Hepatocyte (in vitro differentiated cells): ENCODE results near the gene CORO2A. TPM values are rescaled to one million over a fixed set of nuclear protein-coding genes. Genes with fewer than 3 reads are reported as not detected.
"Not testable (repeated sequence)": the region's sequence is repeated elsewhere in the genome, so short reads cannot be mapped to it uniquely, and the experiment has no call there.

Experiments used
- DNase-seq: peaks from one replicate; pipeline ENCODE4 v3.0.0-alpha.2; 2016; ENCODE audit warnings: low spot score
- H2AFZ ChIP-seq: fragments of 200-600 bp; sonication (generic); 2 replicates; pipeline ENCODE4 v1.6.0; 2016; ENCODE audit warnings: antibody characterized with exemption, mild to moderate bottlenecking
- H3K27ac ChIP-seq: fragments of 200-600 bp; sonication (generic); 2 replicates; pipeline ENCODE4 v1.5.1; 2016; ENCODE audit warnings: mild to moderate bottlenecking
- H3K27me3 ChIP-seq: fragments of 200-600 bp; sonication (generic); 2 replicates; pipeline ENCODE4 v1.6.1; 2016
- H3K36me3 ChIP-seq: fragments of 200-600 bp; sonication (generic); replicated peaks from 2 replicates; pipeline ENCODE4 v1.5.1; 2016; ENCODE audit warnings: low read depth; ENCODE audit not compliant: insufficient read depth
- H3K4me1 ChIP-seq: fragments of 200-600 bp; sonication (generic); 2 replicates; pipeline ENCODE4 v1.5.1; 2016; ENCODE audit warnings: mild to moderate bottlenecking, moderate library complexity; ENCODE audit not compliant: insufficient read depth
- H3K4me2 ChIP-seq: fragments of 200-600 bp; sonication (generic); 2 replicates; pipeline ENCODE4 v1.6.0; 2016
- H3K4me3 ChIP-seq: fragments of 200-600 bp; sonication (generic); 2 replicates; pipeline ENCODE4 v1.5.1; 2016; ENCODE audit warnings: mild to moderate bottlenecking
- H3K79me2 ChIP-seq: fragments of 200-600 bp; sonication (generic); 2 replicates; pipeline ENCODE4 v1.6.0; 2017; ENCODE audit warnings: mild to moderate bottlenecking
- H3K9me2 ChIP-seq: fragments of 200-600 bp; sonication (generic); replicated peaks from 2 replicates; pipeline ENCODE4 v1.6.0; 2017; ENCODE audit warnings: mild to moderate bottlenecking; ENCODE audit not compliant: insufficient read depth
- H3K9me3 ChIP-seq: fragments of 200-600 bp; sonication (generic); 2 replicates; pipeline ENCODE4 v1.5.1; 2016; ENCODE audit warnings: low read depth, mild to moderate bottlenecking
- H4K20me1 ChIP-seq: fragments of 200-600 bp; sonication (generic); 2 replicates; pipeline ENCODE4 v1.6.0; 2016; ENCODE audit warnings: mild to moderate bottlenecking; ENCODE audit not compliant: insufficient read depth, poor library complexity, severe bottlenecking
- EZH2 ChIP-seq: fragments of 200-600 bp; sonication (generic); IDR thresholded peaks from 2 replicates; pipeline ENCODE4 v1.6.1; 2016; ENCODE audit warnings: antibody characterized with exemption, mild to moderate bottlenecking, borderline replicate concordance
- EZH2phosphoT487 ChIP-seq: fragments of 200-600 bp; sonication (generic); IDR thresholded peaks from one replicate; pipeline ENCODE4 v1.6.1; 2018; ENCODE audit warnings: antibody characterized with exemption, mild to moderate bottlenecking, low read depth, moderate library complexity; ENCODE audit not compliant: unreplicated experiment, severe bottlenecking
- WGBS: methylation state at CpG from one replicate; pipeline ENCODE4 v1.1.6; 2016; ENCODE audit warnings: low lambda C conversion rate; ENCODE audit errors: missing lambda C conversion rate; 5-methylcytosine and 5-hydroxymethylcytosine counted together
- polyA plus RNA-seq: library from polyadenylated mRNA; unstranded; fragments of >200 nt; fragmentation: Nextera tagmentation; extraction: Ambion mirVana; gene quantifications from 2 replicates; pipeline ENCODE4 v1.2.1, GENCODE V29; 2016
- total RNA-seq: library from RNA; depleted of rRNA; stranded (reverse); fragments of >200 nt; gene quantifications from 2 replicates; pipeline ENCODE4 v1.2.3, GENCODE V29; 2014
- TF ChIP-seq, protein P1 (sequence below): fragments of 200-600 bp; sonication (generic); IDR thresholded peaks from 2 replicates; pipeline ENCODE4 v1.5.1; 2016; ENCODE audit warnings: antibody characterized with exemption, mild to moderate bottlenecking; ENCODE audit not compliant: poor library complexity

CORO2A gene
- total and polyA plus RNA-seq, 2 experiments from 2014 or later: 12.8 to 24.6 TPM

DNA sequence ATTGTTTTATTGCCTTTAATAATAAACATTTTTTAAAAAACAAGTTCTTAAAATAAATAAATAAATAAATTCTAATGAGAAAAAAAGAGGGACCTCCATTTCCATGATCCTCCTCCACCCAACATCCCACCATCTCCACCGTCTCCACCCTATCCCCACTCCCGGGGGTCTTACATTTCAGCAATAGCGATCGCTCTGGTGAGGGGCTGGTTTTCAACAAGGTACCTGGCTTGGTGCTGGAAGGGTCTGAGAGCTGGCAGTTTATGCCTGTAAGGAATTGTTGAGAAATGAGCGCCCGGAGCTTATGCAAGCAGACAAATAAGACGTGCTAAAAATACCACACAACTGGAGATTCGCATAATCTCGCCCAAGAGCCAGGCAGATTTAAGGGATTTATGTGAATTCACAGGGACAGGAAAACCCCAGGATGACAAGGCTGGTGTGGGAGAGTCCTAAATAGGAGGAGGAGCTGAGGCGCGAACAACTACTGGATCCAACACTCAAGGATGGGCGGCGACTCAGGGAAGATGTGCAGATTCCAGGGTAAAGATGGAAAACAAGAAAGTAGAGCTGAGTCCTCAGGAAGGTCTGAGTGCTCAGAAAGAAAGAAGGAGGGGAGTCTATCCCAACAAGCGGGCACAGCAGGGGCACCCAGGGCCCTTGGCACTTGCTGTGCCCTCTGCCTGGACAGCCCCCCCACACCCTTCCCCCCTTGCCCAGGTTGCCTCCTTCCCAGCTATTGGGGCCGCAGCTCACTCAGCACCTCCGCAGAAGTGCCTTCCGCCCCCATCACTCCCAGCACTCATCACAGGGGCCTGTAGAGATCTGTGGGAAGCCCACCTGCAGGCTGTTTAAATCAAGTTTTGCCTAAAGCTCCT is 100.5 kb downstream of the CORO2A start:
- no peaks in the 10 kb centered on the region for H3K36me3 ChIP-seq
- no peaks in the 10 kb centered on the region for H4K20me1 ChIP-seq
- H3K4me2 ChIP-seq: no peak overlapping the region
- no peaks in the 10 kb centered on the region for H3K79me2 ChIP-seq
- DNase-seq: peak; percentile 55
- no peaks in the 10 kb centered on the region for H3K27me3 ChIP-seq
- WGBS: 47% methylated on average over 17 of the region's 17 CpGs
- no peak overlapping the region for H3K27ac ChIP-seq
- no peaks in the 10 kb centered on the region for H3K9me2 ChIP-seq
- TF ChIP-seq EZH2 (no peak), EZH2phosphoT487 (no peak)
- TF ChIP-seq, protein P1, sequence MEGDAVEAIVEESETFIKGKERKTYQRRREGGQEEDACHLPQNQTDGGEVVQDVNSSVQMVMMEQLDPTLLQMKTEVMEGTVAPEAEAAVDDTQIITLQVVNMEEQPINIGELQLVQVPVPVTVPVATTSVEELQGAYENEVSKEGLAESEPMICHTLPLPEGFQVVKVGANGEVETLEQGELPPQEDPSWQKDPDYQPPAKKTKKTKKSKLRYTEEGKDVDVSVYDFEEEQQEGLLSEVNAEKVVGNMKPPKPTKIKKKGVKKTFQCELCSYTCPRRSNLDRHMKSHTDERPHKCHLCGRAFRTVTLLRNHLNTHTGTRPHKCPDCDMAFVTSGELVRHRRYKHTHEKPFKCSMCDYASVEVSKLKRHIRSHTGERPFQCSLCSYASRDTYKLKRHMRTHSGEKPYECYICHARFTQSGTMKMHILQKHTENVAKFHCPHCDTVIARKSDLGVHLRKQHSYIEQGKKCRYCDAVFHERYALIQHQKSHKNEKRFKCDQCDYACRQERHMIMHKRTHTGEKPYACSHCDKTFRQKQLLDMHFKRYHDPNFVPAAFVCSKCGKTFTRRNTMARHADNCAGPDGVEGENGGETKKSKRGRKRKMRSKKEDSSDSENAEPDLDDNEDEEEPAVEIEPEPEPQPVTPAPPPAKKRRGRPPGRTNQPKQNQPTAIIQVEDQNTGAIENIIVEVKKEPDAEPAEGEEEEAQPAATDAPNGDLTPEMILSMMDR: no peak
- no peaks in the 10 kb centered on the region for H3K4me1 ChIP-seq
- H2AFZ ChIP-seq: no peak overlapping the region
- no peak overlapping the region for H3K4me3 ChIP-seq
- H3K9me3 ChIP-seq: no peaks in the 10 kb centered on the region

DNA sequence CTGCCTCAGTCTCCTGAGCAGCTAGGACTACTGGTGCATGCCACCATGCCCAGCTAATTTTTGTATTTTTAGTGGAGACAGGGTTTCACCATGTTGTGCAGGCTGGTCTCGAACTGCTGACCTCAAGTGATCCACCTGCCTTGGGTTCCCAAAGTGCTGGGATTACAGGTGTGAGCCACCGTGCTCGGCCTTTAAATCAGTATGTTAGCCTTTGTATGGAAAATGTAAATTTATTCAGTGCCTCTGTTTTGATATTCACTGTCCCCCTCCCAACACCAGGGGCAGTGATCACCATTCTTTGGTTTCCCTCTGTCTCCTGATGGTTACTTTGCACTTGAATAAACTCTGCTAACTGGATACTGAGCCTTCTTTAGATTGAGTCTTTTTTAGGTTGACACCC is 101.8 kb downstream of the CORO2A start:
- not testable (repeated sequence) for H2AFZ ChIP-seq, H3K4me1 ChIP-seq, H3K36me3 ChIP-seq, H3K9me2 ChIP-seq, H3K4me3 ChIP-seq, DNase-seq, H3K27me3 ChIP-seq, H3K79me2 ChIP-seq, H3K9me3 ChIP-seq, H4K20me1 ChIP-seq, H3K4me2 ChIP-seq, H3K27ac ChIP-seq
- 71% methylated on average over 3 of the region's 3 CpGs for WGBS

DNA sequence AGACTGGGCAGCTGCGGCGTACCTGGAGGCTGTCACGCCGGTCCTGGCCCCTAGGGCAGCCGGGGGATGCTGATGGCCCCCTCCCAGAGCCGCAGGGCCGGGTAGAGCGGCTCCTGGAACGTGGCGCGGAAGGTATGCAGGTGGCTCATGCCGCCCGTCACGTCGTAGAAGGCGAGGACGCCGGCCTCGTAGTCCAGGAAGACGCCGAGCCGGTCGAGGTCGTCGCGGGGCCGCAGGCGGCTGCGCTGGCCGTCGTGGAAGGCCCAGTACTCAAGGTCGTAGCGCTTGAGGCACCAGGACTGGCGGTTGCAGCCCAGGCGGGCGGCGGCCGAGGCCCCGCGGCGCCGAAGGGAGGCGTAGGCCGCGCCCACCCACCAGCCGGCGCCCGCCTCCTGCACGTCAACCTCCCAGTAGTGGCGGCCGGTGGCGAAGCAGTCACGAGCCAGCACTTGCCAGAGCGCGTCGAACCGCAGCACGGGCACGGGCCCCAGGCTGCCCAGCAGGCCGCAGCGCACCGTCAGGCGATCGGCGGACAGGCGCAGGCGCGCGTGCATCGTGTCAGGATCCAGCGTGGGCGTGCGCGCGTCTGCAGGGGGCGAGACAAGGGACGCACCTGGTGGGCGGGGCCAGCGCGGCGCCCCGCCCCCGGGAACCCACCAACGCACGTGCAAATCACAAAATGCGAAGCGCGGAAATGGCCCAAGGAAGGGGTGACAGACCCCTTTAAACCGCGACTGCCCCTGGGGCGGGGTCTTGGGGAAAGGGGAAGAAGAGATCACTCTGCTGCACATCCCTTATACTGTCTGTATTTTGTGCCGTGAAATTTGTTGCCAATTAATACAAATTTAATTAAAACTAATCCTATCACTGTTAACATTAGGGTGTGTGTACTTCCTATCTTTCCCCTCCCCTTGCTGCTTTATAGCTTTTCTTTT is 104.8 kb downstream of the CORO2A start:
- H4K20me1 ChIP-seq: no peaks in the 10 kb centered on the region
- no peaks in the 10 kb centered on the region for H3K27me3 ChIP-seq
- H3K4me2 ChIP-seq: peak overlapping the region; percentile 73
- H3K4me1 ChIP-seq: no peaks in the 10 kb centered on the region
- H3K36me3 ChIP-seq: no peaks in the 10 kb centered on the region
- TF ChIP-seq EZH2phosphoT487: no peak
- no peak overlapping the region for H3K27ac ChIP-seq
- H3K79me2 ChIP-seq: no peaks in the 10 kb centered on the region
- 28% methylated on average over 91 of the region's 92 CpGs for WGBS
- no peaks in the 10 kb centered on the region for H3K9me3 ChIP-seq
- no peak overlapping the region for H3K4me3 ChIP-seq
- H3K9me2 ChIP-seq: no peaks in the 10 kb centered on the region
- peak overlapping the region; percentile 33 for H2AFZ ChIP-seq
- DNase-seq: peak; percentile 77

DNA sequence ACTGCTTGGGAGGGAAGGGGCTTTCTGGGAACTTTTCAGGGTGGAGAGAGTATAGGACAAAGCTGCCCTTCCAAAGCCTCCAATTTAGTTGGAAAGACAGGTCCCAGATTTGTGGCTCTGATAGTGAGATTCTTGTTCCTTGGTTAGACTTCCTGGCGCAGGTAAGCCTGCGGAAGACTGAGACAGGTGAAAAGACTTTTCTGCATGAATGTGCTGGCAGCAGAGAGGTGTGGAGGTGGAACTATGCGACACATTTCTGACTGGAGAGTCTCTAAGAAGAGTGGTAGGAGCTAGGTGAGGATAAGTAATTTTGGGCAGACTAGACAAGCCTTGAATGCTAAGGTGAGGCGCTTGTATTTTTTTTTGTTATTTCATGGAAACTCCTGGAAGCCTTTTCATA is 106.0 kb downstream of the CORO2A start:
- WGBS: 94% methylated on average over 4 of the region's 4 CpGs
- Histone ChIP-seq H3K79me2 (no peaks in the 10 kb centered on the region), H3K4me1 (no peaks in the 10 kb centered on the region), H3K27ac (no peak overlapping the region), H3K9me3 (no peaks in the 10 kb centered on the region), H3K4me2 (no peak overlapping the region), H4K20me1 (no peaks in the 10 kb centered on the region), H3K4me3 (no peak overlapping the region), H3K36me3 (no peaks in the 10 kb centered on the region), H2AFZ (no peak overlapping the region), H3K9me2 (no peaks in the 10 kb centered on the region), H3K27me3 (no peaks in the 10 kb centered on the region)
- no peak for DNase-seq
- TF ChIP-seq EZH2phosphoT487: no peak
- TF ChIP-seq EZH2: no peak
- TF ChIP-seq, protein P1: no peak
